Testis (tissue), 2 donors: ENCODE measurements around the gene PTAFR.

Source experiments
- CTCF ChIP-seq, 3 experiments: fragments of 450-650 bp in 2 of 3; fragments of 200-600 bp in 1 of 3; sonication (generic) in 1 of 3; IDR thresholded peaks; one replicate each; pipeline ENCODE4 v1.5.1; 2016 to 2019; ENCODE audit warnings: antibody characterized with exemption in 3 of 3, mild to moderate bottlenecking in 2 of 3, moderate library complexity in 1 of 3
- POLR2A ChIP-seq: fragments of 450-650 bp; IDR thresholded peaks from one replicate; pipeline ENCODE4 v1.6.1; 2017; ENCODE audit warnings: antibody characterized with exemption, mild to moderate bottlenecking, moderate library complexity

- TF ChIP-seq POLR2A (no peak), CTCF (IDR thresholded peaks at IDR 0.05) (no peak)
Observed at GRCh38 chr1:28110555-28110954, 65.9 kb downstream of the PTAFR start.
